Stomach smooth muscle (tissue), 2 donors: ENCODE data around the gene BHLHA9.
"Not testable (repeated sequence)": the region's sequence is repeated elsewhere in the genome, so short reads cannot be mapped to it uniquely, and the experiment has no call there.

Experiments
- H3K27ac ChIP-seq: one replicate; pipeline ENCODE4 v1.7.0; 2013; ENCODE audit warnings: mild to moderate bottlenecking, low read length, inconsistent platforms
- H3K27me3 ChIP-seq, 2 donors: one replicate each; pipeline ENCODE4 v1.7.0; 2013; ENCODE audit warnings: low read length in 2 of 2; ENCODE audit not compliant: insufficient read depth in 2 of 2, control insufficient read depth in 1 of 2
- H3K36me3 ChIP-seq, 2 donors: one replicate each; pipeline ENCODE4 v1.7.0; 2013; ENCODE audit warnings: low read length in 2 of 2; ENCODE audit not compliant: control insufficient read depth in 2 of 2, insufficient read depth in 2 of 2
- H3K4me1 ChIP-seq: one replicate; pipeline ENCODE4 v1.7.0; 2013; ENCODE audit warnings: low read length; ENCODE audit not compliant: control insufficient read depth, insufficient read depth
- H3K4me3 ChIP-seq, 2 donors: one replicate each; pipeline ENCODE4 v1.7.0; 2013; ENCODE audit warnings: low read length in 2 of 2
- H3K9ac ChIP-seq, 2 donors: one replicate each; pipeline ENCODE4 v1.7.0; 2013; ENCODE audit warnings: low read length in 2 of 2, mild to moderate bottlenecking in 1 of 2
- H3K9me3 ChIP-seq, 2 donors: one replicate each; pipeline ENCODE4 v1.7.0; 2013; ENCODE audit warnings: low read length in 2 of 2; ENCODE audit not compliant: control insufficient read depth in 2 of 2
- donor health status: healthy.
- donor health status: Pancreatic carcinoma.

The BHLHA9 gene

DNA sequence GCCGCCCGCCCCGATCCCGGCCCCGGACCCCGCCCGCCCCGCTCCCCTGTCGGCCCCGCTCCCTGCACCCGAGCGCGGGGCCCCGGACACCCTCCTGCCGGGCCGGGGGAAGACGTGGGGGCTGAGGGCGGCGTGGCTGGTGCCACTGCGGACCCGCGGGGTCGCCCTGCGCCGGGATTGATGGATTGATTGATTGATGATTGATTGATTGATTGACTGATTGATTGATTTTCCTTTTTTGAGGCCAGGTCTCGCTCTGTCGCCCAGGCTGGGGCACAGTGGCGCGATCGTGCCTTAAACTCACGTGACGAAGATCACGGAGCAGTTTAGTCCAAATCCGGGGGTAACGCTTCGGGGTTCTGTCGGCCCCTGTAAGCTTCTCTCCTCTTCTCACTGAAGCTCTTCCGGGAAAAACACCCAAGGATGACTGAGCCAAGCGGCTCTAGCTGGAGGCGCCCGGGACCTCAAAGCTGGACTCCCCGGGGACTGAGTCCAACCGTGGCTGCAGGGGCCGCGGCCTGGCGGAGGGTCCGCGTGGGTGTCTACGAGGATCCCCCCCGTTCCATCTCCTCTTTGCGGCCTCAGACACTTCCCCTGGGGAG lies 40.2 kb upstream of the BHLHA9 start:
- no peaks in the 10 kb centered on the region for H3K36me3 ChIP-seq
- H3K4me1 ChIP-seq: peaks cover 15% of the 10 kb centered on the region
- H3K27me3 ChIP-seq: peaks cover 32 to 45% of the 10 kb centered on the region in 2 donors
- H3K9me3 ChIP-seq: no peaks in the 10 kb centered on the region
- H3K9ac ChIP-seq: peak overlapping the region in 1 of 2 donors; percentile 42
- H3K27ac ChIP-seq: no peak overlapping the region
- peak overlapping the region; percentile 31 to 72 for H3K4me3 ChIP-seq

DNA sequence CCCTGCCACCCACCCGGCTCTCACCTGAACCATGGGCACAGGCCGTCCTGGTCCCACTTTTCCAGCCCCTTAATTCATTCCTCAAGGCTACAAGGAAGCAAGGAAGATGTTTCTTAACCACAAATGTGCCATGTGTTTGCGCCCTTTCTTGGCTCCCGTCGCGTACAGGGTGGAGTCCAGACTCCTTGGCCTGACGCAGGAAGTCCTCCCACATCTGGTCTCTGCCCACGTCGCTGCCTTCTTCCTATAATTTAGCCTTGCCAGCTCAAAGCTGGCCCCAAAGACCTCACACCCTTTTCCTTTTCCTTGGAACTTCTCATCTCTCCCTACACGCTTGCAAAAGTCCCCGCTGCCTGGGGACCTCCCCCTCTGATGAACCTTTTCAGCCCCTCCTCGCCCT lies 38.8 kb upstream of the BHLHA9 start:
- Histone ChIP-seq H3K36me3 (no peaks in the 10 kb centered on the region), H3K4me1 (peaks cover 14% of the 10 kb centered on the region), H3K9me3 (no peaks in the 10 kb centered on the region), H3K4me3 (no peak overlapping the region), H3K9ac (no peak overlapping the region), H3K27me3 (peaks cover 28 to 42% of the 10 kb centered on the region in 2 donors), H3K27ac (no peak overlapping the region)

DNA sequence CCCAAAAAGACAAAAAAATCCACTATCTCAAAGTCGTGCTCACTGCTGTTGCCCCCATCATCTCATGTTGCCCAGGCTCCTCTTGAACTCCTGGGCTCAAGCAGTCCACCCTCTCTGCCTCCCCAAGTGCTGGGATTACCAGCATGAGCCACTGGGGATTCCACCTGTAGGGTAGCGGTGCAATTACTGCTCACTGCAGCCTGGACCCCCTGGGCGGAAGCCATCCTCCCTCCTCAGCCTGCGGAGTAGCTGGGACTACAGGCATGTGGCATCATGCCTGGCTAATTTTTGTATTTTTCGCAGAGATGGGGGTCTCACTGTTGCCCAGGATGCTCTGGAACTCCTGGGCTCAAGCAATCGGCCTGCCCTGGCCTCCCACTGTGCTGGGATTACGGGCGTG lies 37.9 kb upstream of the BHLHA9 start:
- peaks cover 14% of the 10 kb centered on the region for H3K4me1 ChIP-seq
- H3K4me3 ChIP-seq: no peak overlapping the region
- peaks cover 24 to 42% of the 10 kb centered on the region in 2 donors for H3K27me3 ChIP-seq
- H3K9me3 ChIP-seq: no peaks in the 10 kb centered on the region
- H3K36me3 ChIP-seq: no peaks in the 10 kb centered on the region
- no peak overlapping the region for H3K27ac ChIP-seq
- H3K9ac ChIP-seq: no peak overlapping the region

DNA sequence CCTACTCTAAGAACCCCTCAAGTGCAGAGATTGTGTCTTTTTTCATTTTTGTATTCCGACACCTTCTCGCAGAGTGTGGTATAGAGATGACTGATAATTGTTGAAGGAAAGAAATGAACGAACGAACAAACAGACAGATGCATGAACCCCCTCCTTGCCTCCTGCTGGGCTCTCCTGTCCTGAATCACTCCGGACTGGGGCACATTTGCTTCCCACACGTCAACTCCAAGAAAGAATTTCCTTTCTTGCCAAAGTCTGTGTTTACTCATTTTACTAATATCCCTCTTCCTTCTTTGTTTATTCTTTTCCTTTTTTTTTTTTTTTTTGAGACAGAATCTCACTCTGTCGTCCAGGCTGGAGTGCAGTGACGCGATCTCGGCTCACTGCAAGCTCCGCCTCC lies 37.5 kb upstream of the BHLHA9 start:
- Histone ChIP-seq H3K27ac (no peak overlapping the region), H3K27me3 (peaks cover 21 to 42% of the 10 kb centered on the region in 2 donors), H3K4me3 (no peak overlapping the region), H3K4me1 (peaks cover 14% of the 10 kb centered on the region), H3K36me3 (no peaks in the 10 kb centered on the region), H3K9ac (no peak overlapping the region), H3K9me3 (no peaks in the 10 kb centered on the region)

DNA sequence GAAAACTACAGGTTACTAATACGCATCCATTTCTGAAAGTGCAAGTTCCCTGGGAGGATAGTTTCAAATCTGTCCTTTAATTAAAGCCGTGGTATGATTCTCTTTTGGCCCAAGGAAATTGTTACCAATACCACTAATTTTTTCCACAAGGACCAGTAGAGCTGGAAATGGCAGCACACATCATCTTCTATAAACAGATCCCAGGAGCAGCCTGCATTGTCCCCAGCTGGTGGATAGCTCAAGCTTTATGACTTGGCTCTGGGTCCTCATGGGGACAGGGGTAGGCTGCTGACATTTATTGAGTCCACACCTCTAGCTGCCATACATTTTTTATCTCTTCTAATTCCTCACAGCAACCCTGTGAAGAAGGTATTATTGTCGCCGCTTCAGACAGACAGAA lies 35.8 kb upstream of the BHLHA9 start:
- H3K4me1 ChIP-seq: peaks cover 6% of the 10 kb centered on the region
- no peaks in the 10 kb centered on the region for H3K9me3 ChIP-seq
- H3K9ac ChIP-seq: no peak overlapping the region
- H3K27ac ChIP-seq: no peak overlapping the region
- no peak overlapping the region for H3K4me3 ChIP-seq
- no peaks in the 10 kb centered on the region for H3K36me3 ChIP-seq
- peaks cover 17 to 28% of the 10 kb centered on the region in 2 donors for H3K27me3 ChIP-seq

DNA sequence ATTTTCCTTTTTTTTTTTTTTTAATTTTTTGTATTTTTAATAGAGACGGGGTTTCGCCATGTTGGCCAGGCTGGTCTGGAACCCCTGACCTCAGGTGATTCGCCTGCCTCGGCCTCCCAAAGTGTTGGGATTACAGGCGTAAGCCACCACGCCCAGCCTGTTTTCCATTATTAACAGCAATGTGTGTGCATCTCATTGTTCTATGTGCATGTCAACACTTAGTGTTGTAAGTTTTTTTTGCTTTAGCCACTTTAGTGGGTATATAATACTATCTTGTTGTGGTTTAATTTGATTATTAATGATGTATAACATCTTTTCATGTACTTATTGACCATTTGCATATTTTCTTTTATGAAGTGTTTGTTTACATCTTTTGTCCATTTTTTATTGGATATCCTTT lies 32.8 kb upstream of the BHLHA9 start:
- Histone ChIP-seq H3K9me3 (no peaks in the 10 kb centered on the region), H3K27ac (no peak overlapping the region), H3K36me3 (no peaks in the 10 kb centered on the region), H3K4me1 (no peaks in the 10 kb centered on the region), H3K4me3 (no peak overlapping the region), H3K27me3 (peaks cover 5 to 6% of the 10 kb centered on the region in 2 donors), H3K9ac (no peak overlapping the region)

DNA sequence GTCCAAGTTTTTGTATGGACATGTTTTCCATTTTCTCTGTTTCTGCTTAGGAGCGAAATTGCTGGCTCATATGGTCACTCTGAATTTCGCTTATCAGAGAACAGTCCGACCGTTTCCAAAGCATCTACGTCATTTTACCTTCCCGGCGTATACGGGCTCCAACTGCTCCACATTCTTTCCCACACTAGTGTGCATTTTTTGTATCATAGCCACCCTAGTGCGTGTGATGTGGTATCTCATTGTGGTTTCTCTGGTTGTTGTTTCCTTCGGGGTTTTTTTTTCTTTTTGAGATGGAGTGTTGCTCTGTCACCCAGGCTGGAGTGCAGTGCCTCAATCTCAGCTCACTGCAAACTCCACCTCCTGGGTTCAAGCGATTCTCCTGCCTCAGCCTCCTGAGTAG lies 31.0 kb upstream of the BHLHA9 start:
- no peak overlapping the region for H3K9ac ChIP-seq
- H3K4me3 ChIP-seq: no peak overlapping the region
- H3K27ac ChIP-seq: no peak overlapping the region
- no peaks in the 10 kb centered on the region for H3K36me3 ChIP-seq
- peaks cover 2 to 3% of the 10 kb centered on the region in 2 donors for H3K27me3 ChIP-seq
- no peaks in the 10 kb centered on the region for H3K9me3 ChIP-seq
- H3K4me1 ChIP-seq: no peaks in the 10 kb centered on the region

DNA sequence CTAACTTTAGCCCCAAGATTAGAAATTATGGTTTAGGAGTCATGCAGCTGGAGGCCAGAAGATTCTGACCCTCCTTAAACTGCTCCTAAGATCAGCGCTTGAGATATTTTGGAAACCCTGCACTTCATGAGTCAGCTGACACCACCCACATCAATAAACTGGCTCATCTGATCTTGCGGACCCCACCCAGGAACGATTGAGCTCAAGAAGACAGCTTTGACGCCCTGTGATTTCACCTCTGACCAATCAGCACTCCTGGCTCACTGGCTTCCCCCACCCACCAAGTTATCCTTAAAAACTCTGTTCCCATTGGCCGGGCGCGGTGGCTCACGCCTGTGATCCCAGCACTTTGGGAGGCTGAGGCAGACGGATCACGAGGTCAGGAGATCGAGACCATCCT lies 29.8 kb upstream of the BHLHA9 start:
- not testable (repeated sequence) for H3K4me3 ChIP-seq, H3K27me3 ChIP-seq, H3K4me1 ChIP-seq, H3K9me3 ChIP-seq, H3K36me3 ChIP-seq, H3K9ac ChIP-seq, H3K27ac ChIP-seq

DNA sequence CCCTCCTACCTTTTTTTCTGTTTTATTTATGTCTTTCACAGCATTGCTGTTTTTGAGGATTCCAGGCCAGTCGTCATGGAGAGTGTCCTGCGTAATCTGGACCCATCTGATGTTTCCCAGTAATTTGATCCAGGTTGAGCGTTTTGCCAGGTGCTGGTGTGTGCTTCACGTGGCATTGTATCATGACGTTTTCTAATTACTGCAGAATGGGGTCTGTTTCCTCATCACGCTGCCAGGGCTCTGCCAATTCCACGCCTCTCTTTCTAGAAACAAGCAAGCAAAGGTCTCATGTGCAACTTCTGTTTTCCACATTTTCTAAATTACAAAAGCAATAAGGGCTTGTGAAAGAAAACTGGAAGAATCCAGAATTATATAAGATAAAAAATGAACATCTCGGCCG lies 28.3 kb upstream of the BHLHA9 start:
- no peaks in the 10 kb centered on the region for H3K9me3 ChIP-seq
- no peak overlapping the region for H3K4me3 ChIP-seq
- H3K4me1 ChIP-seq: no peaks in the 10 kb centered on the region
- H3K36me3 ChIP-seq: no peaks in the 10 kb centered on the region
- H3K9ac ChIP-seq: no peak overlapping the region
- H3K27me3 ChIP-seq: peaks cover 0 to 2% of the 10 kb centered on the region in 2 donors
- H3K27ac ChIP-seq: no peak overlapping the region

DNA sequence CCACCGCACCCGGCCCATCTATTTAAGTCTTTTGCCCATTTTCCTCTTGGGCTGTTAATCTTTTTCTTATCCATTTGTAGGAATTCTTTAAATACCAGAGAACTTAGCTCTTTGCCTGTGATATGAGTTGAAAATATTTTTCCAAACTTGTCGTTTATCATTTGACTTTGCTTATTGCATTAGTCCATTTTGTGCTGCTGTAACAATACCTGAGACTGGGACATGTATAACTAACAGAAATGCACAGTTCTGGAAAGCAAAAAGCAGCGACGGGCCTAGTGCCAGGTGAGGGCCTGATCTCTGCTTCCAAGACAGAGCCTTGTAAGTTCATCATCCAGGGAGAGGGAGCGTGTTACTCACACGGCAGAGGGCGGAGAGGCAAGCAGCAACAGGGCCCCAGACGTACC lies 25.6 kb upstream of the BHLHA9 start:
- Histone ChIP-seq H3K9me3 (no peaks in the 10 kb centered on the region), H3K27ac (no peak overlapping the region), H3K4me3 (no peak overlapping the region)

DNA sequence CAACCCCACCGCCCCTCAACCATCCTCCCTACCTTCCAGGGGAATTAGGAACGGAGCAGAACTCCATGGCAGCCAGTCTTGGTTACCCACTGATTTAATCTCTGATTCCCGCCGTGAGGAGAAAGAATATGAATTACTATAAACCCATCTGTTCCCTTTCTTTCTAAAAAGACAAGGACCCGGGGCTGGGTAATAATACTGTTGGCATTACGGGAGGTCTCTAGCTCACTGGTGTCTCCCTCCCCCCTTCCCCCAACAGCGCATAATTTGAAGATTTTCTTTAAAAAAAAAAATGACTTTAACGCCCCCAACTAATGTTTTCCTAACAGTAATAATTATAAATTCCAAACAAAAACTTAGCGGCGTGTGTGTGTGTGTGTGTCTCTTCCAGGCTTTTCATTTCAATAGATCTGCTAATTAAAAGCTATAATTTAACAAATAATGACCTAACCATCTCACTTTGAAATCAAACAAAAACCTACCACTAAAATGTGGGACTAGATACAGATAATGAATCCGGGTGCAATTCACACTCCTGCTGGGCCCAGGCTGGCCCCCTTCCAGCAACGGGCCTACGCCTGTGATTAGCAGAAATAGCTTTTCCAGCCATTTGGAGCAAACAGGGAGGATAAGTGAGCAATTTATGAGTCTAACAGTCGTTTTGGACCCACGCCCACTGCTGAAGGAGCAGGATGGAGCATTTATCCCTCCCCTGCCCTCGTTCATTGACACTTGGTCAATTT lies 18.2 kb upstream of the BHLHA9 start:
- H3K4me1 ChIP-seq: no peaks in the 10 kb centered on the region
- H3K36me3 ChIP-seq: no peaks in the 10 kb centered on the region
- H3K9me3 ChIP-seq: no peaks in the 10 kb centered on the region
- H3K27me3 ChIP-seq: peaks cover 0 to 2% of the 10 kb centered on the region in 2 donors
- no peak overlapping the region for H3K4me3 ChIP-seq
- H3K9ac ChIP-seq: no peak overlapping the region
- no peak overlapping the region for H3K27ac ChIP-seq

More for the DNA sequence above, 25.6 kb upstream of the BHLHA9 start:
- no peak overlapping the region for H3K9ac ChIP-seq
- no peaks in the 10 kb centered on the region for H3K36me3 ChIP-seq
- H3K4me1 ChIP-seq: no peaks in the 10 kb centered on the region
- H3K27me3 ChIP-seq: no peaks in the 10 kb centered on the region
